Upper lobe of left lung (tissue), 4 donors: Measurements from ENCODE around the gene RIPK1.

Experiments used
- POLR2A ChIP-seq, 4 donors: fragments of 450-650 bp; IDR thresholded peaks; one replicate each; pipeline ENCODE4 v1.5.1; 2016 to 2017; ENCODE audit warnings: antibody characterized with exemption in 4 of 4, mild to moderate bottlenecking in 2 of 4
- POLR2AphosphoS5 ChIP-seq, 2 donors: sonication (generic); formaldehyde crosslinking; IDR thresholded peaks; one replicate each; pipeline ENCODE4 v1.5.1; 2017; ENCODE audit warnings: antibody characterized with exemption in 2 of 2
- TF ChIP-seq, protein P1 (sequence below), 6 experiments: fragments of 450-650 bp in 4 of 6; fragments of 200-600 bp in 2 of 6; sonication (generic) in 2 of 6; IDR thresholded peaks; one replicate each; pipeline ENCODE4 v1.5.1; 2016 to 2019; ENCODE audit warnings: antibody characterized with exemption in 6 of 6

DNA sequence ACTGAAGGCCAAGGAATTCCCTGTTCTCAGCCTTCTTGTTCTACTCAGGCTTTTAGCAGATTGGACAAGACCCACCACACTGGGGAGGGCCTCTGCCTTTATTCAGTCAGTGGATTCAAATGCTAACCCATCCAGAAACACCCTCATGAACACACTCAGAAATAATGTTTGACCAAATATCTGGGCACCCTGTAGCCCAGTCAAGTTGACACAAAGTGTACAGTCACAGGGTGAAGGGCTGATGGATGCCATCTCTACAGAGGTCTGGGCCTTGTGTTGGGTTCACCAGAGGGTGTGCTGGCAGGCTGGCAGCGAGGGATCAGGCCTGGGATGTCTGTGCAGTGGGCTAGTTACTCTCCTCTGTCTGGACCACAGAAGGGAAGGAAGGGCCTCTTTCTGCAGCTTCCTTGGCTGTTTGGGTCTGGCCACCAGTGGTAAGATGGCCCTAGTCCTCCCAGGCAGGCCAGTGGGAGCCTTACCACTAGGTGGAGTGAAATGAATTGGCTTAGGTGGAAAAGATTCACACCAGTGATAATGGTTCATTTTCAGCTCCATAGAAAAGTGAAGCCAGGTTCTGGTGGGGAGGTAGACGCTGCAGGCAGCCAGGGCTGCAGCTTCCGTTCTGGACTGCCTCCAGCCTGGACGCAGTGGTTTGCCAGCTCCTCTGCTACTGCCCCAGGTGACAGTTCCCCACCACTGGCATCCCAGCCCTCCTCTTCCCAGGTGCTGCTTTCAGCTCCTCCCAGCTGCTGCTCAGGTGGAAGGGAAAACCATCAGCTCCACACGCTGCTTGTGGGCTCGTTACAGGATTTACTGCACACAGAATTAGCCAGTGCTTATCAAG, 79.8 kb downstream of the RIPK1 start:
- TF ChIP-seq POLR2AphosphoS5 (IDR thresholded peaks at IDR 0.05): no peak
- TF ChIP-seq, protein P1, sequence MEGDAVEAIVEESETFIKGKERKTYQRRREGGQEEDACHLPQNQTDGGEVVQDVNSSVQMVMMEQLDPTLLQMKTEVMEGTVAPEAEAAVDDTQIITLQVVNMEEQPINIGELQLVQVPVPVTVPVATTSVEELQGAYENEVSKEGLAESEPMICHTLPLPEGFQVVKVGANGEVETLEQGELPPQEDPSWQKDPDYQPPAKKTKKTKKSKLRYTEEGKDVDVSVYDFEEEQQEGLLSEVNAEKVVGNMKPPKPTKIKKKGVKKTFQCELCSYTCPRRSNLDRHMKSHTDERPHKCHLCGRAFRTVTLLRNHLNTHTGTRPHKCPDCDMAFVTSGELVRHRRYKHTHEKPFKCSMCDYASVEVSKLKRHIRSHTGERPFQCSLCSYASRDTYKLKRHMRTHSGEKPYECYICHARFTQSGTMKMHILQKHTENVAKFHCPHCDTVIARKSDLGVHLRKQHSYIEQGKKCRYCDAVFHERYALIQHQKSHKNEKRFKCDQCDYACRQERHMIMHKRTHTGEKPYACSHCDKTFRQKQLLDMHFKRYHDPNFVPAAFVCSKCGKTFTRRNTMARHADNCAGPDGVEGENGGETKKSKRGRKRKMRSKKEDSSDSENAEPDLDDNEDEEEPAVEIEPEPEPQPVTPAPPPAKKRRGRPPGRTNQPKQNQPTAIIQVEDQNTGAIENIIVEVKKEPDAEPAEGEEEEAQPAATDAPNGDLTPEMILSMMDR (IDR thresholded peaks at IDR 0.05): no peak
- no peak for TF ChIP-seq POLR2A (IDR thresholded peaks at IDR 0.05)
